Kidney epithelial cell (primary cell): ENCODE measurements around the gene PTGES3L. TPM values are rescaled to one million over a fixed set of nuclear protein-coding genes. Genes with fewer than 3 reads are reported as not detected.

Experiments
- DNase-seq: peaks from one replicate; pipeline ENCODE4 v3.0.0-alpha.2; 2010; ENCODE audit warnings: low read depth
- H3K27me3 ChIP-seq: 2 replicates; pipeline ENCODE4 v1.6.0; 2011; ENCODE audit warnings: low read length; ENCODE audit not compliant: control insufficient read depth, insufficient read depth
- H3K36me3 ChIP-seq: 2 replicates; pipeline ENCODE4 v1.5.1; 2011; ENCODE audit warnings: low read length; ENCODE audit not compliant: control insufficient read depth, insufficient read depth
- H3K4me3 ChIP-seq: 2 replicates; pipeline ENCODE4 v1.5.1; 2011; ENCODE audit warnings: low read depth, mild to moderate bottlenecking, control low read depth, low read length
- total RNA-seq: library from RNA; depleted of rRNA; stranded (reverse); fragments of >200 nt; gene quantifications from 2 replicates; pipeline ENCODE4 v1.2.3, GENCODE V29; 2015
- TF ChIP-seq, protein P1 (sequence below): IDR thresholded peaks from 2 replicates; pipeline ENCODE4 v1.5.1; 2011; ENCODE audit warnings: mild to moderate bottlenecking, moderate library complexity, low read length, control low read depth, inconsistent platforms; ENCODE audit not compliant: insufficient read depth, poor library complexity, severe bottlenecking

The PTGES3L gene
- total RNA-seq, 1 donor from 2014 or later: 1.2 TPM

DNA sequence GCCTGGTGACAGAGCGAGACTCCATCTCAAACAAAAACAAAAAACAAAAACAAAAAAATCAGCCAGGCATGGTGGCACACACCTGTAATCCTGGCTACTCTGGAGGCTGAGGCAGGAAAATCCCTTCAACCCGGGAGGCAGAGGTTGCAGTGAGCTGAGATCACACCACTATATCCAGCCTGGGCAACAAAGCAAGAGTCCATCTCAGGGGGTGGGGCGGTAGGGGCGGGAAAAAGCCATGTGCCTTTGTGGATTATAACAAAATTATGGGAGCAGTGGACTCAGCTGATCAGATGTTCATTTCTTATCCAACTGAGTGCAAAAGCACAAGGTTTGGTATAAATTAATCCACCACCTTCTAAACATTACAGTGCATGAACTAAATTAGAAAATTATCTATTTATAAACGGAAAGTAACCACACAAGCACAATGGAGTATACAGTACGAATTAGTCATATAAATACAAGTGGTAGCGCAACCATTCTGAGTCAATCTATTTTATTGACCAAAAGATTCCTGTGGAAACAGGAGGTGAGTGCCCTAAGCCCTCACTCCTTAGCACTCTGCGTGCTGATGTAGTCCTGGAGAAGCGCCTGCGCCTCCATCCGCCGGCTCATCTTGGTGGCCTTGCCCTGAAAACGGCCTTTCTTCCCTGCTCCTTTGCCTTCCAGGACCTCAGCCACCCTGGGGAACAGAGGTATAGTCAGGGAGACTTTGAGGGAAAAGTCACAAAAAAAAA is 29.7 kb downstream of the PTGES3L start:
- no peak for DNase-seq
- Histone ChIP-seq H3K4me3 (no peak overlapping the region), H3K27me3 (no peaks in the 10 kb centered on the region), H3K36me3 (no peaks in the 10 kb centered on the region)
- TF ChIP-seq, protein P1, sequence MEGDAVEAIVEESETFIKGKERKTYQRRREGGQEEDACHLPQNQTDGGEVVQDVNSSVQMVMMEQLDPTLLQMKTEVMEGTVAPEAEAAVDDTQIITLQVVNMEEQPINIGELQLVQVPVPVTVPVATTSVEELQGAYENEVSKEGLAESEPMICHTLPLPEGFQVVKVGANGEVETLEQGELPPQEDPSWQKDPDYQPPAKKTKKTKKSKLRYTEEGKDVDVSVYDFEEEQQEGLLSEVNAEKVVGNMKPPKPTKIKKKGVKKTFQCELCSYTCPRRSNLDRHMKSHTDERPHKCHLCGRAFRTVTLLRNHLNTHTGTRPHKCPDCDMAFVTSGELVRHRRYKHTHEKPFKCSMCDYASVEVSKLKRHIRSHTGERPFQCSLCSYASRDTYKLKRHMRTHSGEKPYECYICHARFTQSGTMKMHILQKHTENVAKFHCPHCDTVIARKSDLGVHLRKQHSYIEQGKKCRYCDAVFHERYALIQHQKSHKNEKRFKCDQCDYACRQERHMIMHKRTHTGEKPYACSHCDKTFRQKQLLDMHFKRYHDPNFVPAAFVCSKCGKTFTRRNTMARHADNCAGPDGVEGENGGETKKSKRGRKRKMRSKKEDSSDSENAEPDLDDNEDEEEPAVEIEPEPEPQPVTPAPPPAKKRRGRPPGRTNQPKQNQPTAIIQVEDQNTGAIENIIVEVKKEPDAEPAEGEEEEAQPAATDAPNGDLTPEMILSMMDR: no peak

GRCh38 chr17:42946812-42947211 is 33.1 kb downstream of the PTGES3L start:
- no peak for DNase-seq
- H3K27me3 ChIP-seq: no peaks in the 10 kb centered on the region
- no peak overlapping the region for H3K4me3 ChIP-seq
- TF ChIP-seq, protein P1: no peak
- H3K36me3 ChIP-seq: no peaks in the 10 kb centered on the region

GRCh38 chr17:42944211-42944610 is 35.7 kb downstream of the PTGES3L start:
- Histone ChIP-seq H3K36me3 (no peaks in the 10 kb centered on the region), H3K4me3 (no peak overlapping the region), H3K27me3 (no peaks in the 10 kb centered on the region)
- TF ChIP-seq, protein P1: no peak
- DNase-seq: no peak

DNA sequence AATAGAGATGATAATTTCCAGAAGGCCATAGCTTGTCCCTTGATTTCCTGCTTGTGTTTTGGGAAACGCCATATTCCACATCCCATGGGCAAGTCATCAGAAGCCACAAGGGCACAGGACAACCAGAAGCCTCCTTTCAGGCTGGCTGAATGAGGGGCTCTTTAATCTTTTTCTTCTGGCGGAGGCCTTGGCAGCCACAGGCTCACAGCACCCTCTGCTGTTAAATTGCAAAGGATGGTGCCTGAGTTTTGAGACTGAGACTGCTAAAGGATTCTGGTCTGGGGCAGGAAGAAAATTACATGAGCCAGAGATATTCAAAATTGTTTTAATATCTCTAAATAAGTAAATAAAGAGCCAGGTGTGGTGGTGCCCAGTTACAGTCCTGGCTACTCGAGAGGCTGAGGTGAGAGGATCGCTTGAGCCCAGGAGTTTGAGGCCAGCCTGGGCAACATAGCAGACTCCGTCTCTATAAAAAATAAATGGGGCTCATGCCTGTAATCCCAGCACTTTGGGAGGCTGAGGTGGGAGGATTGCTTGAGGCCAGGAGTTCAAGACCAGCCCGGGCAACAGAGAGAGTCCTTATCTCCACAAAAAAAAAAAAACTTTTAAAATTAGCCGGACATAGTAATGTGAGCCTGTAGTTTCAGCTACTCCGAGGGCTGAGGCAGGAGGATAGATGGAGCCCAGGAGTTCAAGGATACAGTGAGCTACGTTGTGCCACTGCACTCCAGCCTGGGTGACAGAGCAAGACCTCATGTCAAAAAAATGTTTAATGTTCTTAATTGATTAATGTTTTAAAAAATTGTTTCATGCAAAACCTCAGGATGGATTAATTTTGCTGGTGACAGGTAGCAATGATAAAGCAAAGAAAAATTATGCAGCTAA is 41.9 kb downstream of the PTGES3L start:
- peaks cover 2% of the 10 kb centered on the region for H3K27me3 ChIP-seq
- H3K4me3 ChIP-seq: no peak overlapping the region
- DNase-seq: no peak
- TF ChIP-seq, protein P1: peak; percentile 70
- no peaks in the 10 kb centered on the region for H3K36me3 ChIP-seq

- peaks cover 2% of the 10 kb centered on the region for H3K27me3 ChIP-seq
- no peak for DNase-seq
- H3K36me3 ChIP-seq: no peaks in the 10 kb centered on the region
- TF ChIP-seq, protein P1: no peak
- no peak overlapping the region for H3K4me3 ChIP-seq
These were observed 50.4 kb downstream of the PTGES3L start for GRCh38 chr17:42929497-42929844.
